ENCODE data around the gene S1PR4.

S1PR4 gene

DNA sequence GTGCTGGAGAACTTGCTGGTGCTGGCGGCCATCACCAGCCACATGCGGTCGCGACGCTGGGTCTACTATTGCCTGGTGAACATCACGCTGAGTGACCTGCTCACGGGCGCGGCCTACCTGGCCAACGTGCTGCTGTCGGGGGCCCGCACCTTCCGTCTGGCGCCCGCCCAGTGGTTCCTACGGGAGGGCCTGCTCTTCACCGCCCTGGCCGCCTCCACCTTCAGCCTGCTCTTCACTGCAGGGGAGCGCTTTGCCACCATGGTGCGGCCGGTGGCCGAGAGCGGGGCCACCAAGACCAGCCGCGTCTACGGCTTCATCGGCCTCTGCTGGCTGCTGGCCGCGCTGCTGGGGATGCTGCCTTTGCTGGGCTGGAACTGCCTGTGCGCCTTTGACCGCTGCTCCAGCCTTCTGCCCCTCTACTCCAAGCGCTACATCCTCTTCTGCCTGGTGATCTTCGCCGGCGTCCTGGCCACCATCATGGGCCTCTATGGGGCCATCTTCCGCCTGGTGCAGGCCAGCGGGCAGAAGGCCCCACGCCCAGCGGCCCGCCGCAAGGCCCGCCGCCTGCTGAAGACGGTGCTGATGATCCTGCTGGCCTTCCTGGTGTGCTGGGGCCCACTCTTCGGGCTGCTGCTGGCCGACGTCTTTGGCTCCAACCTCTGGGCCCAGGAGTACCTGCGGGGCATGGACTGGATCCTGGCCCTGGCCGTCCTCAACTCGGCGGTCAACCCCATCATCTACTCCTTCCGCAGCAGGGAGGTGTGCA, 587 bp downstream of the S1PR4 start:
- Histone ChIP-seq H3K36me3 (ENCODE audit: control insufficient read depth in 2 of 2, insufficient read depth in 2 of 2, low read length in 2 of 2) (no peaks in the 10 kb centered on the region), H3K27ac (ENCODE audit: low read depth in 2 of 2, low read length in 2 of 2) (peak overlapping the region in 1 of 2 donors; percentile 80), H3K4me3 (ENCODE audit: low read length in 2 of 2) (peak overlapping the region; percentile 52 to 65), H3K4me1 (ENCODE audit: control insufficient read depth in 2 of 2, insufficient read depth in 2 of 2, low read length in 2 of 2) (peaks cover 16 to 18% of the 10 kb centered on the region in 2 donors), H3K27me3 (ENCODE audit: control insufficient read depth in 2 of 2, insufficient read depth in 2 of 2, low read length in 2 of 2) (no peaks in the 10 kb centered on the region), H3K9ac (ENCODE audit: low read depth in 1 of 2, low read length in 2 of 2) (peak overlapping the region; percentile 43 to 56), H3K9me3 (ENCODE audit: control insufficient read depth in 2 of 2, low read length in 2 of 2) (no peaks in the 10 kb centered on the region)

DNA sequence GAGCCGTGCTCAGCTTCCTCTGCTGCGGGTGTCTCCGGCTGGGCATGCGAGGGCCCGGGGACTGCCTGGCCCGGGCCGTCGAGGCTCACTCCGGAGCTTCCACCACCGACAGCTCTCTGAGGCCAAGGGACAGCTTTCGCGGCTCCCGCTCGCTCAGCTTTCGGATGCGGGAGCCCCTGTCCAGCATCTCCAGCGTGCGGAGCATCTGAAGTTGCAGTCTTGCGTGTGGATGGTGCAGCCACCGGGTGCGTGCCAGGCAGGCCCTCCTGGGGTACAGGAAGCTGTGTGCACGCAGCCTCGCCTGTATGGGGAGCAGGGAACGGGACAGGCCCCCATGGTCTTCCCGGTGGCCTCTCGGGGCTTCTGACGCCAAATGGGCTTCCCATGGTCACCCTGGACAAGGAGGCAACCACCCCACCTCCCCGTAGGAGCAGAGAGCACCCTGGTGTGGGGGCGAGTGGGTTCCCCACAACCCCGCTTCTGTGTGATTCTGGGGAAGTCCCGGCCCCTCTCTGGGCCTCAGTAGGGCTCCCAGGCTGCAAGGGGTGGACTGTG, 1.2 kb downstream of the S1PR4 start:
- no peaks in the 10 kb centered on the region for H3K36me3 ChIP-seq (ENCODE audit: control insufficient read depth in 2 of 2, insufficient read depth in 2 of 2, low read length in 2 of 2)
- peak overlapping the region in 1 of 2 donors; percentile 80 for H3K27ac ChIP-seq (ENCODE audit: low read depth in 2 of 2, low read length in 2 of 2)
- H3K27me3 ChIP-seq (ENCODE audit: control insufficient read depth in 2 of 2, insufficient read depth in 2 of 2, low read length in 2 of 2) = no peaks in the 10 kb centered on the region
- no peaks in the 10 kb centered on the region for H3K9me3 ChIP-seq (ENCODE audit: control insufficient read depth in 2 of 2, low read length in 2 of 2)
- H3K4me3 ChIP-seq (ENCODE audit: low read length in 2 of 2) = peak overlapping the region; percentile 52 to 65
- peaks cover 17 to 24% of the 10 kb centered on the region in 2 donors for H3K4me1 ChIP-seq (ENCODE audit: control insufficient read depth in 2 of 2, insufficient read depth in 2 of 2, low read length in 2 of 2)
- H3K9ac ChIP-seq (ENCODE audit: low read depth in 1 of 2, low read length in 2 of 2) = peak overlapping the region; percentile 54 to 56

DNA sequence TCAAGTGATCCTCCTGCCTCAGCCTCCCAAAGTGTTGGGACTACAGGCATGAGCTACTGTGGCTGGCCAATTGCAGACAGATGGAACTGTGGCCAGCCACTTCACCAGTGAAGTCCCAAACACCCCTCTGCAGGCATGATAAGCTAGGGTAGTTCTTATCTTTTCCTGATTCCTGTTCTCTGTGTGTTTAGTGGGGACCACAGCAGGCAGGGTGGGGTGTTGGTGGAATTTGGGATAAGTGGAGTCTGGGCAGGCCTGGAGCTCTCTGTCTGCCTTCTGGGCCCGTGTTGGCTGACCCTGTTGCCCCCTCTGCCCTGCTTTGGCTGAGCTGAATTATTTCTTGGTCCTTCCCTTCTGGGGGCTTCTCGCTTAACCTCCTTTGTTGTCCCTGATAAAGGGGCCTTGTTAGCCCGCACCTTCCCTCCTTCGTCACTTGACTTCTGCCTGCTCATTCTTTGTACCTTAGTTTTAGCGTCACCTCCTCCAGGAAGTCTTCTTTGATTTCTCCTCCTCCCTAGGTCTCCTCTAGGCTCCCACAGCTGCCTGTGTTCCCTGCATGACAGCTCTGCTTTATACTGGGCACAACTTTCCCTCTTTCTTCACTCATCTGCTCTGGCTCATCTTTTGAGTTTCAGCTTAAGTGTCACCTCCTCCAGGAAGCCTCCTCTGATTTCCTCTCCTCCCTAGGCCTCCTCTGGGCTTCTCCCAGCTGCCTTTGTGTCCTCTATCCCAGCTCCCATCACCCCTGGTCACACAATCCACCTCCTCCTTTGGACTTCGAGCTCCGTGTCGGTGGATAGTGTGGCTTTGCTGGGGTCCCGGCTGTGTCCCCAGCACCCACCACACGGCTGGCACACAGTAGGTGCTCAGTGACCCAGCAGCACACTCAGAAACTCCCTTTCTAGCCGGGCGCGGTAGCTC, 5.4 kb downstream of the S1PR4 start:
- H3K4me1 ChIP-seq (ENCODE audit: control insufficient read depth in 2 of 2, insufficient read depth in 2 of 2, low read length in 2 of 2) = peaks cover 31 to 39% of the 10 kb centered on the region in 2 donors
- no peaks in the 10 kb centered on the region for H3K36me3 ChIP-seq (ENCODE audit: control insufficient read depth in 2 of 2, insufficient read depth in 2 of 2, low read length in 2 of 2)
- no peak overlapping the region for H3K27ac ChIP-seq (ENCODE audit: low read depth in 2 of 2, low read length in 2 of 2)
- H3K9ac ChIP-seq (ENCODE audit: low read depth in 1 of 2, low read length in 2 of 2) = no peak overlapping the region
- H3K4me3 ChIP-seq (ENCODE audit: low read length in 2 of 2) = no peak overlapping the region
- H3K9me3 ChIP-seq (ENCODE audit: control insufficient read depth in 2 of 2, low read length in 2 of 2) = no peaks in the 10 kb centered on the region
- no peaks in the 10 kb centered on the region for H3K27me3 ChIP-seq (ENCODE audit: control insufficient read depth in 2 of 2, insufficient read depth in 2 of 2, low read length in 2 of 2)

DNA sequence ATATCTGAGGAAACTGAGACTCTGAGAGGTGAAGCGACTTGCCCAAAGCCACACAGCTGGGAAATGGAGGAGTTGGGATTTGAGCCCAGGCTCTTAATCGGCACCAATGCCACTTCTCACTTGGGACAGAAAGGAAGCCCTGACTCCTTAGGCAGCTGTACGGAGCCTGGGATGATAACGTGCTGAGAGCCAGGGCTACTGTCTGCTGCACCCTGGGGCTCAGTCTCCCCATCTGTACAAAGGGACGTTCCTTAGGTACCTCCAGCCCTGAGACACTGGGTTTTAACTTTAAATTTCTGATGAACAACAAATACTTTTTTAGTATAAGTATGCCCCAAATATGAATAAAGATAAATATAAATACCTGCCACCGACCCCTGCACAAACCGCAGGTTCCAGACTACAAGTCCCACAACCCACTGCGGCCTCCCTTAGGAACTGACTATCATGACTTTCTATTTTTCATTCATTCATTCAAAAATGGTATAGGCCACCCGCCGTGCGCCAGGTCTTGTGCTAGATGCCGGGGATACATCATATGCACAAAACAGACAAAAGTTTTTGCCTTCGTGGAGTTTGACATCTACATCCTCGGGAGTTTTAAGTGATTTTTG, 6.4 kb downstream of the S1PR4 start:
- Histone ChIP-seq H3K4me3 (ENCODE audit: low read length in 2 of 2) (peak overlapping the region; percentile 89 to 93), H3K27me3 (ENCODE audit: control insufficient read depth in 2 of 2, insufficient read depth in 2 of 2, low read length in 2 of 2) (no peaks in the 10 kb centered on the region), H3K27ac (ENCODE audit: low read depth in 2 of 2, low read length in 2 of 2) (peak overlapping the region; percentile 86 to 92), H3K9ac (ENCODE audit: low read depth in 1 of 2, low read length in 2 of 2) (peak overlapping the region; percentile 43 to 89), H3K9me3 (ENCODE audit: control insufficient read depth in 2 of 2, low read length in 2 of 2) (no peaks in the 10 kb centered on the region), H3K4me1 (ENCODE audit: control insufficient read depth in 2 of 2, insufficient read depth in 2 of 2, low read length in 2 of 2) (peaks cover 39 to 46% of the 10 kb centered on the region in 2 donors), H3K36me3 (ENCODE audit: control insufficient read depth in 2 of 2, insufficient read depth in 2 of 2, low read length in 2 of 2) (no peaks in the 10 kb centered on the region)

DNA sequence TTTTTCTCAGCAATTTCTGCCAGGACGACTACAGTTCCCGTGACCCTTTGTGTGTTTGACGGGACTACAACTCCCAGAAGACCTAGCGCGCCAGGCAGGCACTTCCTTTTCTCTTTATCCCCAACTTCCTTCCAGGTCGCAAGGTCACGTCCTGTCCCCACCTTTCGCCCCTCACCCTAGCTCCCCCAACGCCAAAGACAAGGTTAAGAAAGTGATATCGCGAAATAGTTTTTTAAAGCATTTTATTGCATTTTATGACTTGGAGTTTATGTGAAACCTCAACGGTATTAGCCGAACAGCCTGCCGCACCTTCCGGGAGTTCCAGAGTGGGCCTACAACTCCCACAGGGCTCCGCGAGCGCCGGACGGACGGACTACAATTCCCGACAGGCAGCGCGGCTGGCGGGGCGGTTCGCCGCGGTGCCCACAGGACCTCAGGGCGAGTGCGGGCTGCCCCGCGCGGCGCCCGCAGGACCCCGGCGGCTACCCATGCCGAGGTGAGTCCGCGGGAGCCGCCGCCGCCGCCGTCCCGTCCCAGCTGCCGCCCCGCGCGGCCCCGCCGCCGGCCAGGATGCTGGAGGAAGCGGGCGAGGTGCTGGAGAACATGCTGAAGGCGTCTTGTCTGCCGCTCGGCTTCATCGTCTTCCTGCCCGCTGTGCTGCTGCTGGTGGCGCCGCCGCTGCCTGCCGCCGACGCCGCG, 7.0 kb downstream of the S1PR4 start, which contains the start of gene NCLN:
Gene NCLN, plus strand, starts transcription at position 470 of the 699 bp plus-strand sequence. Its CDS starts 101 bp downstream, at position 571.
- Histone ChIP-seq H3K4me1 (ENCODE audit: control insufficient read depth in 2 of 2, insufficient read depth in 2 of 2, low read length in 2 of 2) (peaks cover 39 to 46% of the 10 kb centered on the region in 2 donors), H3K27ac (ENCODE audit: low read depth in 2 of 2, low read length in 2 of 2) (peak within 1 kb of the TSS; percentile 86 to 92), H3K27me3 (ENCODE audit: control insufficient read depth in 2 of 2, insufficient read depth in 2 of 2, low read length in 2 of 2) (no peaks in the 10 kb centered on the region), H3K9ac (ENCODE audit: low read depth in 1 of 2, low read length in 2 of 2) (peak within 1 kb of the TSS; percentile 86 to 89), H3K36me3 (ENCODE audit: control insufficient read depth in 2 of 2, insufficient read depth in 2 of 2, low read length in 2 of 2) (no peaks in the 10 kb centered on the region), H3K4me3 (ENCODE audit: low read length in 2 of 2) (peak within 1 kb of the TSS; percentile 89 to 93), H3K9me3 (ENCODE audit: control insufficient read depth in 2 of 2, low read length in 2 of 2) (no peaks in the 10 kb centered on the region)

DNA sequence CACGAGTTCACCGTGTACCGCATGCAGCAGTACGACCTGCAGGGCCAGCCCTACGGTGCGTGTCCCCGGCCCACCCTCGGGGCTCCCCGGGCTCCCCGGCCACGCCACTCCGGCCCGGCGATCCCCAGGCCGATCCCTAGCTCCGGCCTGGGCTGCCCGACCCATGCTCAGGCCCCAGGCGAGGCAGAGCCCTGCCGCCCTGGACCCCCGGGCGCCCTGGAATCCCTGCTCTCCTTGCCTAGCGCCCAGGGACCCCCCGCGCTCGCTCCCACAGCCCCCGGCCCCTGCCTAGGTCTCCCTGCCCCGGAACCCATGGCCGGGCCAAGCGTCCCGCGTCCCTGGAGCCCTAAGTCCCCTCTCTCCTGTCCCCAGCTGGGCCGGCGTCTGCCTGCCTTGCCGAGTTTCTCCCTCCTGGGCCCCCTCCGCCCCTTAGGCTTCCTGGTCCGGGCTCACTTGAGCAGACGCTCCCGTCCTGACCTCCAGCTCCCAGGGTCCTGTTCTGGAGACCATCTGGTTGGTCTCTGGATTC, 7.7 kb downstream of the S1PR4 start:
- peak overlapping the region; percentile 89 to 93 for H3K4me3 ChIP-seq (ENCODE audit: low read length in 2 of 2)
- H3K27me3 ChIP-seq (ENCODE audit: control insufficient read depth in 2 of 2, insufficient read depth in 2 of 2, low read length in 2 of 2) = no peaks in the 10 kb centered on the region
- peaks cover 39 to 46% of the 10 kb centered on the region in 2 donors for H3K4me1 ChIP-seq (ENCODE audit: control insufficient read depth in 2 of 2, insufficient read depth in 2 of 2, low read length in 2 of 2)
- no peaks in the 10 kb centered on the region for H3K9me3 ChIP-seq (ENCODE audit: control insufficient read depth in 2 of 2, low read length in 2 of 2)
- peak overlapping the region; percentile 29 to 92 for H3K27ac ChIP-seq (ENCODE audit: low read depth in 2 of 2, low read length in 2 of 2)
- peak overlapping the region; percentile 86 to 89 for H3K9ac ChIP-seq (ENCODE audit: low read depth in 1 of 2, low read length in 2 of 2)
- H3K36me3 ChIP-seq (ENCODE audit: control insufficient read depth in 2 of 2, insufficient read depth in 2 of 2, low read length in 2 of 2) = no peaks in the 10 kb centered on the region

DNA sequence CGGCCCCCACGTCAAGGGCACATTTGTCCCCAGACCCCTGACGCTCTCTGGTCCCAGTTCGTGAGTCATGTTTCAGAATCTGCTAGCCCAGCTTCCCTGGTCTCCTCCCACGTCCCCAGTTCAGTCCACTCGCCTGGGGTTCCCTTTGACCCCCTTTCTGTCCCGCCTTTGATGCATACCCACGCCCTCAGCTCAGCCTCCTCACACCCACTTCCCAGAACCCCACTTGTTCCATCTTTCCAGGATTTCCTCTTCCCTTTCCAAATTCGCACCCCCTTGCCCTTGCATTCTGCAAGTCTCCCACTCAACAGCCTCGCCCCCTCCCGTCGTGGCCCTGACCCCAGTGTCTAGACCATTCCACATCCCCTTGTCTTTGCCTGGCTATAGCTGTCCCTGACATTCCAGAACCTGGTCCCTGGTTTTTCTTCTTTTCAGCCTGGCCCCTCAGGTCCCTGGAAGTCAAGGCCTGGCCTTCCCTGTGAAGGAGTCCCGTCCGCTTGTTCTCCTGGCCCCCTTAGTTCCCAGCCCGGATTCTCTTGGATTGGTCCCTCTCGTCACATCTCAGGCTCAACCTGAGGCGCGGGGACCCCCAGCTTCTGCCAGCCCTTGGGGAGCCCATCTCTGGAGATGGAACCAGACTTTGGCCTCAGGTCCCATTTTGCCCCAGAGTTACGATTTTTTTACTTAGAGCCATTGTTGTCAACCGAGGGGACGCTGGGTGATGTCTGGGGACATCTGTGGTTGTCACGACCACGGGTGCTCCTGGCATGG, 8.5 kb downstream of the S1PR4 start:
- no peaks in the 10 kb centered on the region for H3K9me3 ChIP-seq (ENCODE audit: control insufficient read depth in 2 of 2, low read length in 2 of 2)
- peaks cover 39 to 46% of the 10 kb centered on the region in 2 donors for H3K4me1 ChIP-seq (ENCODE audit: control insufficient read depth in 2 of 2, insufficient read depth in 2 of 2, low read length in 2 of 2)
- H3K4me3 ChIP-seq (ENCODE audit: low read length in 2 of 2) = peak overlapping the region; percentile 89 to 93
- H3K9ac ChIP-seq (ENCODE audit: low read depth in 1 of 2, low read length in 2 of 2) = peak overlapping the region; percentile 86 to 89
- no peaks in the 10 kb centered on the region for H3K27me3 ChIP-seq (ENCODE audit: control insufficient read depth in 2 of 2, insufficient read depth in 2 of 2, low read length in 2 of 2)
- peak overlapping the region; percentile 7 to 92 for H3K27ac ChIP-seq (ENCODE audit: low read depth in 2 of 2, low read length in 2 of 2)
- H3K36me3 ChIP-seq (ENCODE audit: control insufficient read depth in 2 of 2, insufficient read depth in 2 of 2, low read length in 2 of 2) = no peaks in the 10 kb centered on the region

DNA sequence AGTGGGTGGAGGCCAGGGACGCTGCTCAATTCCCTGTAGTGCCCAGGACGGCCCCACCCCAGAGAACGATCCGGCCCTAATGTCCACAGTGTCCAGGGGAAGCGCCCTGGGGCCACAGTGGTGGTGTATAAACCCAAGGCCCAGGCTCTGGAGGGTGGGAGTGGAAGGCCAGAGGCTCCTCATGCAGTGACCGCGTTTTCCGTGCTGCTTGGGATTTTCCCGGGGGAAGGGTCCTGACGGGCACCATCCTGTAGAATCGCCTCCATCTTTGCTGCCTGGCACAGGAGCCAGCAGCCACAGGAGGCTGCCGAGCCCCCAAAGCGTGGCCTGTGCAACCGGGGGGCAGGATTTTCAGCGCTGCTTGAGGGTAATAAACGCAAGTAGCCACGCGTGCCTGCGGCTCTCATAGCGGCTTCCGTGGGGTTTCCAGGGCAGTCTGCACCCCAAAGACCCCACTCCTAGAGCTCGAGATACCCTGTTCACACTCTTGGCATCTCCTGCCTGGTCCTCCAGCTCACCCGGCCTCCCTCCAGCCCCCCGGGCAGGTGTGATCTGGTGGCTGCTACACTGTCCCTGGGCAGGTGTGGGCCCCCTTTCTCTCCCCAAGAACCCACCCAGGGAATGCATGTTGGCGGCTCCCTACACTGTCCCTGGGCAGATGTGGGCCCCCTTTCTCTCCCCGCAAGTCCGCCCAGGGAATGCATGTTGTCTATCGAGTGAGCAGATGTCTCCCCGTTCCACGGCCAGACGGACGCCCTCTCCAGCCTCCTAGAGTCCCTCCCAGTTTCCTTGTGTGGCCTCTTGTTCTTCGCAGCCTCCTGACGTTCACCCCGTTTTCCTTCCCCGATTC, 9.3 kb downstream of the S1PR4 start:
- no peaks in the 10 kb centered on the region for H3K27me3 ChIP-seq (ENCODE audit: control insufficient read depth in 2 of 2, insufficient read depth in 2 of 2, low read length in 2 of 2)
- peaks cover 39 to 46% of the 10 kb centered on the region in 2 donors for H3K4me1 ChIP-seq (ENCODE audit: control insufficient read depth in 2 of 2, insufficient read depth in 2 of 2, low read length in 2 of 2)
- no peaks in the 10 kb centered on the region for H3K36me3 ChIP-seq (ENCODE audit: control insufficient read depth in 2 of 2, insufficient read depth in 2 of 2, low read length in 2 of 2)
- peak overlapping the region; percentile 44 to 93 for H3K4me3 ChIP-seq (ENCODE audit: low read length in 2 of 2)
- H3K27ac ChIP-seq (ENCODE audit: low read depth in 2 of 2, low read length in 2 of 2) = peak overlapping the region; percentile 88 to 91
- H3K9ac ChIP-seq (ENCODE audit: low read depth in 1 of 2, low read length in 2 of 2) = peak overlapping the region; percentile 41 to 69
- no peaks in the 10 kb centered on the region for H3K9me3 ChIP-seq (ENCODE audit: control insufficient read depth in 2 of 2, low read length in 2 of 2)

All from mucosa of rectum (tissue), 2 donors.